Endothelial cell (in vitro differentiated cells): ENCODE results near the gene KSR2. TPM values are rescaled to one million over a fixed set of nuclear protein-coding genes. Genes with fewer than 3 reads are reported as not detected.

ENCODE experiments used
- DNase-seq: peaks from one replicate; pipeline ENCODE4 v3.0.0; 2021; ENCODE audit warnings: low spot score
- H3K27ac Mint-ChIP-seq: one replicate; pipeline ENCODE4 v1.8.0; 2021; ENCODE audit warnings: mixed read lengths, inconsistent platforms; ENCODE audit not compliant: unreplicated experiment
- H3K27me3 Mint-ChIP-seq: one replicate; pipeline ENCODE4 v1.8.0; 2021; ENCODE audit warnings: mild to moderate bottlenecking, moderate library complexity, mixed read lengths, inconsistent platforms; ENCODE audit not compliant: unreplicated experiment
- H3K36me3 Mint-ChIP-seq: one replicate; pipeline ENCODE4 v1.8.0; 2021; ENCODE audit warnings: mild to moderate bottlenecking, low read depth, mixed read lengths, inconsistent platforms; ENCODE audit not compliant: unreplicated experiment
- H3K4me1 Mint-ChIP-seq: one replicate; pipeline ENCODE4 v1.8.0; 2021; ENCODE audit warnings: mild to moderate bottlenecking, mixed read lengths, inconsistent platforms; ENCODE audit not compliant: unreplicated experiment
- H3K4me3 Mint-ChIP-seq: one replicate; pipeline ENCODE4 v1.8.0; 2021; ENCODE audit warnings: mild to moderate bottlenecking, mixed read lengths, inconsistent platforms; ENCODE audit not compliant: unreplicated experiment
- H3K9me3 Mint-ChIP-seq: one replicate; pipeline ENCODE4 v1.8.0; 2021; ENCODE audit warnings: mixed read lengths, inconsistent platforms; ENCODE audit not compliant: unreplicated experiment
- total RNA-seq: library from RNA; stranded (reverse); fragmentation: NEBNext Ultra II Directional; extraction: Animal tissue kit (Norgen Biotek cat#: 25700); gene quantifications from one replicate; pipeline ENCODE4 v1.2.1, GENCODE V29; 2021; ENCODE audit not compliant: unreplicated experiment
- TF ChIP-seq, protein P1 (sequence below): fragments of 200-600 bp; sonication (generic); IDR thresholded peaks from one replicate; pipeline ENCODE4 v1.5.0; 2021; ENCODE audit warnings: antibody characterized with exemption; ENCODE audit not compliant: unreplicated experiment

KSR2 gene
- total RNA-seq, 1 donor from 2014 or later = 0.05 TPM

DNA sequence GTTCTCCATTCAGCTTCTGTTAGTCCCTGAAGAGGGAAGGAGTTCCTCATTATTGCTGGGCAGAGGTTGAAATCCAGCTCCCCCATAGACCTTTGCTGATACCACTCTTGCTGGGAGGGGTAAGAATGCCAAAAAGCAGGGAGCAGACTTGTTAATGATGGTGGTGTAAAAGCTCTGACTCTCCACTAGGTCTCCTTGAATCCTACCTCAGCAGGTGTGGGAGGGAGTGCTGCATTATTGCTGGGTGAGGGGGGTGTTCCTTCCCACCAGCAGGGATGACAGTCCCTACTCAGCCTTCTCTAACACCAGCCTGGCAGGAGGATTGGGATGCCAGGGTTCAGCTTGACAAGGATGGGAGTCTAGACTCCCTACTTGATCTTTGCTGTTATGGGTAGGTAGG, 421.6 kb downstream of the KSR2 start:
- no peaks in the 10 kb centered on the region for H3K27me3 Mint-ChIP-seq
- no peak overlapping the region for H3K27ac Mint-ChIP-seq
- H3K36me3 Mint-ChIP-seq = no peaks in the 10 kb centered on the region
- DNase-seq = no peak
- H3K4me3 Mint-ChIP-seq = no peak overlapping the region
- H3K9me3 Mint-ChIP-seq = peaks cover 5% of the 10 kb centered on the region
- TF ChIP-seq, protein P1, sequence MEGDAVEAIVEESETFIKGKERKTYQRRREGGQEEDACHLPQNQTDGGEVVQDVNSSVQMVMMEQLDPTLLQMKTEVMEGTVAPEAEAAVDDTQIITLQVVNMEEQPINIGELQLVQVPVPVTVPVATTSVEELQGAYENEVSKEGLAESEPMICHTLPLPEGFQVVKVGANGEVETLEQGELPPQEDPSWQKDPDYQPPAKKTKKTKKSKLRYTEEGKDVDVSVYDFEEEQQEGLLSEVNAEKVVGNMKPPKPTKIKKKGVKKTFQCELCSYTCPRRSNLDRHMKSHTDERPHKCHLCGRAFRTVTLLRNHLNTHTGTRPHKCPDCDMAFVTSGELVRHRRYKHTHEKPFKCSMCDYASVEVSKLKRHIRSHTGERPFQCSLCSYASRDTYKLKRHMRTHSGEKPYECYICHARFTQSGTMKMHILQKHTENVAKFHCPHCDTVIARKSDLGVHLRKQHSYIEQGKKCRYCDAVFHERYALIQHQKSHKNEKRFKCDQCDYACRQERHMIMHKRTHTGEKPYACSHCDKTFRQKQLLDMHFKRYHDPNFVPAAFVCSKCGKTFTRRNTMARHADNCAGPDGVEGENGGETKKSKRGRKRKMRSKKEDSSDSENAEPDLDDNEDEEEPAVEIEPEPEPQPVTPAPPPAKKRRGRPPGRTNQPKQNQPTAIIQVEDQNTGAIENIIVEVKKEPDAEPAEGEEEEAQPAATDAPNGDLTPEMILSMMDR = no peak
- H3K4me1 Mint-ChIP-seq = peaks cover 5% of the 10 kb centered on the region

DNA sequence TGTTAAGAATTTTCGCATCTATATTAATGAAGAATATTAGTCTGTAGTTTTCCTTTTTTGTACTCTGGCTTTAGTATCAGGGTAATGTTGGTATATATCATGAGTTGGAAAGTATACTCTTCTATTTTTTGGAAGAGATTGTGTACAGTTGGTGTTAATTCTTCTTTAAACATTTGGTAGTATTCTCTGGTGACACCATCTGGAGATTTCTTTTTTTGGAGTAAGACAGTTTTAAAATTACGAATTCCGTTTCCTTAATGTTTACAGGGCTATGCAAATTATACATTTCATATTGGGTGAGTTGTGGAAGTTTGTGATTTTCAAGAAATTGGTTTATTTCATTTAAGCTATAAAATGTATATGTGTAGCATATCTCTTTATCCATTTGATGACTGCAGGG, 423.6 kb downstream of the KSR2 start:
- Mint-ChIP-seq H3K27me3 (no peaks in the 10 kb centered on the region), H3K27ac (no peak overlapping the region), H3K36me3 (no peaks in the 10 kb centered on the region), H3K4me1 (no peaks in the 10 kb centered on the region), H3K4me3 (no peak overlapping the region), H3K9me3 (peaks cover 5% of the 10 kb centered on the region)
- TF ChIP-seq, protein P1 = no peak
- DNase-seq = no peak

DNA sequence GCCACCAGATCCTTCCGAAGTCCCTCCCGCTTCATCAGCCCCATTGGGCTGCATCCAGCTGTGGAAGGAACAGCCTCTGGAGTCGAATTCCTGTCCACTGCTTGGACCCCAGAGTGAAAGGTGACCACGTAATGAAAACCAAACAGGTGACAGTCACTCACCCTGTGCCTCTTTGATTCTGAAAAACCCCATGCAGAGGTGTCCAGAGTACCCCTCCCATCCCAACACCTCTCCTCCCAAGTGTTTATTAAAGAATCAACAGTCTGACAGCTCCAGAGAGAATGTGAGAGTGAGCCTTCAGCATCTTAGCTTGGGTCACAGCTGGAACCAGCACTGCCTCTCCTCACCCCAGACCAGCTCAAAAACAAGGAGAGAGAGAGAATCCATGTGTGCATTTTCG, 428.8 kb downstream of the KSR2 start:
- no peaks in the 10 kb centered on the region for H3K4me1 Mint-ChIP-seq
- no peaks in the 10 kb centered on the region for H3K27me3 Mint-ChIP-seq
- no peak for DNase-seq
- no peak overlapping the region for H3K4me3 Mint-ChIP-seq
- TF ChIP-seq, protein P1 = no peak
- H3K9me3 Mint-ChIP-seq = no peaks in the 10 kb centered on the region
- H3K27ac Mint-ChIP-seq = no peak overlapping the region
- H3K36me3 Mint-ChIP-seq = no peaks in the 10 kb centered on the region

DNA sequence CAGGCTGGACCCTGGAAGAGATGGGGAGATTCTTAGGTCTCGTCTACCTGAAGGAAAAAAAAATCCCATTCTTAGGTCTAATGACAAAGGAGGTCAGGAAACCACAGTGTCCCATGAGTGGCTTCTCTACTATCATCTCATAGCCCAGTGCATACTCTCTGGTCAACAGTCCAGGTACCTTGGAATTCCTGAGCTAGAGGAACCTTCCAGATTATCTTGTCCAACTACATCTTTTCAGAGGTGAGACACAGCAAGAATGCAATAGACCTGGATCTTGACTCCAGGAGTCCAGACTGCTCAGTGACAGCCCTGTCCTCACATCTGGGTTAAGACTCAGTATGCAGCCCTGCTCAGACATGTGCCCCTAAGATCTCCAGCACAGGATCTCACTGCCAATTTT, 429.9 kb downstream of the KSR2 start:
- no peaks in the 10 kb centered on the region for H3K27me3 Mint-ChIP-seq
- H3K36me3 Mint-ChIP-seq = no peaks in the 10 kb centered on the region
- DNase-seq = no peak
- no peaks in the 10 kb centered on the region for H3K4me1 Mint-ChIP-seq
- TF ChIP-seq, protein P1 = no peak
- H3K27ac Mint-ChIP-seq = no peak overlapping the region
- no peaks in the 10 kb centered on the region for H3K9me3 Mint-ChIP-seq
- H3K4me3 Mint-ChIP-seq = no peak overlapping the region

DNA sequence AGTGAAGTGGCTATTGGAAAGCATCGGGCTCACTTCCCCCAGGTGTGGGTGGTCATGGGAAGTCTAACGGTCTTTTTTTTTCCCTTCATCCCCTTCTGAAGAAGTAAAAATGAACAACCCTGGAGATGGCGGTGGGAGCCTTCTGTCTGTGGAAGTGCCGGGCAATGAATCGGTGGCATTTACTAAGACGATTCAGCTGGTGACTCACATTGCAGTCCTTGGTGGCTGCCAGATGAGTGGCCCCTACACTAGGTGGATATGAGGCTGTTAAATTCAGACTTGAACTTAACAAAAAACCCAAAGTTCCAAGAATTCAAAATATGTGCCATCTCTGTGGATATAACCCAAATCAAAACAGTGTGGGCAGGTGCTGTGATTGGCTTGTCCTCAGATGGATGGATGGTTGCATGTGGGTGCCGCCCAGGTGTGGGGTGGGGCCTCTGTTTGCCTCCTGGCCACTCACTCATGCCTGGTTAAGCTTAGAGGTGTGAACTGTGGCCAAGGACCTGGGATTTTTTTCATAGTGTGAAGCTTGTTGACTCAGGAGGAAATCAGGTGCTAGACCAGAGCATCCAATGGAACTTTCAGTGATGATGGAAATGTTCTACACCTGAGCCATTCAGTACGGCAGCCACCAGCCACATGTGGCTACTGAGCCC, 430.6 kb downstream of the KSR2 start:
- no peaks in the 10 kb centered on the region for H3K4me1 Mint-ChIP-seq
- no peak overlapping the region for H3K27ac Mint-ChIP-seq
- TF ChIP-seq, protein P1 = no peak
- peaks cover 1% of the 10 kb centered on the region for H3K27me3 Mint-ChIP-seq
- no peak for DNase-seq
- no peak overlapping the region for H3K4me3 Mint-ChIP-seq
- no peaks in the 10 kb centered on the region for H3K36me3 Mint-ChIP-seq
- no peaks in the 10 kb centered on the region for H3K9me3 Mint-ChIP-seq
